ENCODE measurements around the gene MDGA2. TPM values are rescaled to one million over a fixed set of nuclear protein-coding genes. Genes with fewer than 3 reads are reported as not detected.

Gene MDGA2
- total RNA-seq, 2 experiments from 2014 or later: not detected

- CTCF ChIA-PET: no interaction called here
- no peak overlapping the region for H3K27ac Mint-ChIP-seq
- POLR2A ChIA-PET: no interaction called here
These were observed 464.1 kb downstream of the MDGA2 start for GRCh38 chr14:47211263-47211662.

GRCh38 chr14:47210099-47210498, 465.3 kb downstream of the MDGA2 start:
- no peak for ATAC-seq (ENCODE audit: poor library complexity)
- H3K27ac Mint-ChIP-seq: no peak overlapping the region
- H3K9me3 Mint-ChIP-seq: peaks cover 4% of the 10 kb centered on the region
- no peaks in the 10 kb centered on the region for H3K4me1 Mint-ChIP-seq (ENCODE audit: low read depth)
- ChIA-PET CTCF (no interaction called here), POLR2A (no interaction called here)
- H3K4me3 Mint-ChIP-seq: no peak overlapping the region
- no peaks in the 10 kb centered on the region for H3K36me3 Mint-ChIP-seq (ENCODE audit: low read depth)
- TF ChIP-seq, protein P1, sequence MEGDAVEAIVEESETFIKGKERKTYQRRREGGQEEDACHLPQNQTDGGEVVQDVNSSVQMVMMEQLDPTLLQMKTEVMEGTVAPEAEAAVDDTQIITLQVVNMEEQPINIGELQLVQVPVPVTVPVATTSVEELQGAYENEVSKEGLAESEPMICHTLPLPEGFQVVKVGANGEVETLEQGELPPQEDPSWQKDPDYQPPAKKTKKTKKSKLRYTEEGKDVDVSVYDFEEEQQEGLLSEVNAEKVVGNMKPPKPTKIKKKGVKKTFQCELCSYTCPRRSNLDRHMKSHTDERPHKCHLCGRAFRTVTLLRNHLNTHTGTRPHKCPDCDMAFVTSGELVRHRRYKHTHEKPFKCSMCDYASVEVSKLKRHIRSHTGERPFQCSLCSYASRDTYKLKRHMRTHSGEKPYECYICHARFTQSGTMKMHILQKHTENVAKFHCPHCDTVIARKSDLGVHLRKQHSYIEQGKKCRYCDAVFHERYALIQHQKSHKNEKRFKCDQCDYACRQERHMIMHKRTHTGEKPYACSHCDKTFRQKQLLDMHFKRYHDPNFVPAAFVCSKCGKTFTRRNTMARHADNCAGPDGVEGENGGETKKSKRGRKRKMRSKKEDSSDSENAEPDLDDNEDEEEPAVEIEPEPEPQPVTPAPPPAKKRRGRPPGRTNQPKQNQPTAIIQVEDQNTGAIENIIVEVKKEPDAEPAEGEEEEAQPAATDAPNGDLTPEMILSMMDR (IDR thresholded peaks at IDR 0.05): no peak
- H3K9me3 ChIP-seq (ENCODE audit: control insufficient read depth in 1 of 2, insufficient read depth in 1 of 2, low read length in 2 of 2): no peaks in the 10 kb centered on the region
- H3K4me1 ChIP-seq (ENCODE audit: insufficient read depth, low read length): no peaks in the 10 kb centered on the region
- H3K4me3 ChIP-seq (ENCODE audit: low read length): no peak overlapping the region
- no peak overlapping the region for H3K27ac ChIP-seq (ENCODE audit: low read depth in 1 of 2, low read length in 2 of 2)
- intact Hi-C loops (cut with DNase I, micrococcal nuclease): no loop called here
- H3K27me3 ChIP-seq (ENCODE audit: control insufficient read depth in 1 of 2, insufficient read depth in 2 of 2, low read length in 2 of 2): no peaks in the 10 kb centered on the region
- H3K36me3 ChIP-seq (ENCODE audit: insufficient read depth, low read length): no peaks in the 10 kb centered on the region
- no peak for DNase-seq
- no peaks in the 10 kb centered on the region for H3K27me3 Mint-ChIP-seq

More at GRCh38 chr14:47211263-47211662, 464.1 kb downstream of the MDGA2 start:
- no peak overlapping the region for H3K4me3 ChIP-seq (ENCODE audit: low read length)
- no peaks in the 10 kb centered on the region for H3K27me3 ChIP-seq (ENCODE audit: control insufficient read depth in 1 of 2, insufficient read depth in 2 of 2, low read length in 2 of 2)
- H3K27ac ChIP-seq (ENCODE audit: low read depth in 1 of 2, low read length in 2 of 2): no peak overlapping the region
- TF ChIP-seq, protein P1 (IDR thresholded peaks at IDR 0.05): no peak
- no peaks in the 10 kb centered on the region for H3K9me3 ChIP-seq (ENCODE audit: control insufficient read depth in 1 of 2, insufficient read depth in 1 of 2, low read length in 2 of 2)
- Mint-ChIP-seq H3K9me3 (peaks cover 4% of the 10 kb centered on the region), H3K4me1 (ENCODE audit: low read depth) (no peaks in the 10 kb centered on the region), H3K27me3 (no peaks in the 10 kb centered on the region), H3K36me3 (ENCODE audit: low read depth) (no peaks in the 10 kb centered on the region), H3K4me3 (no peak overlapping the region)
- no peaks in the 10 kb centered on the region for H3K36me3 ChIP-seq (ENCODE audit: insufficient read depth, low read length)
- ATAC-seq (ENCODE audit: poor library complexity) (no peak), DNase-seq (no peak)
- H3K4me1 ChIP-seq (ENCODE audit: insufficient read depth, low read length): no peaks in the 10 kb centered on the region
- intact Hi-C loops (cut with DNase I, micrococcal nuclease): no loop called here

DNA sequence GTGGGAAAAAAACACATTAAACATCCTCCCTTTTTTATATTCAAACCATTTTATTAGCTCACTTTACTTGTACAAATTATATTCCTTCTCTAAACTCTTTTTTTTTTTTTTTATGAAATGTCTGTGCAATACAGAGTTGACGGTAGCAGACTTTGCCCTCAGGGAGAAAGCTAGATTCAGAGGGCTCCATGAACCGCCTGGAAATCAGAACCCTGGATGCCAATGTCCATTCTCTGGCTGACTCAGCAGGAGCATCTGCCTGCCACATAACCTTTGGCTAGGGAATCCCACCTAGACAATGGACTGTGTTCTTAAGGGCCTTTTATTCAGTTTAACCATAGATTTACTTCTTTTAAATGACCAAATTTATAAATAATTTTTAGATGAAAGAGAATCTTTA, 467.0 kb downstream of the MDGA2 start:
- TF ChIP-seq, protein P1 (IDR thresholded peaks at IDR 0.05): no peak
- Histone ChIP-seq H3K27ac (ENCODE audit: low read depth in 1 of 2, low read length in 2 of 2) (no peak overlapping the region), H3K9me3 (ENCODE audit: control insufficient read depth in 1 of 2, insufficient read depth in 1 of 2, low read length in 2 of 2) (no peaks in the 10 kb centered on the region), H3K36me3 (ENCODE audit: insufficient read depth, low read length) (no peaks in the 10 kb centered on the region), H3K27me3 (ENCODE audit: control insufficient read depth in 1 of 2, insufficient read depth in 2 of 2, low read length in 2 of 2) (no peaks in the 10 kb centered on the region), H3K4me3 (ENCODE audit: low read length) (no peak overlapping the region), H3K4me1 (ENCODE audit: insufficient read depth, low read length) (no peaks in the 10 kb centered on the region)
- POLR2A ChIA-PET: no interaction called here
- Mint-ChIP-seq H3K27ac (no peak overlapping the region), H3K36me3 (ENCODE audit: low read depth) (no peaks in the 10 kb centered on the region), H3K9me3 (peaks cover 2% of the 10 kb centered on the region), H3K4me1 (ENCODE audit: low read depth) (no peaks in the 10 kb centered on the region), H3K27me3 (no peaks in the 10 kb centered on the region), H3K4me3 (no peak overlapping the region)
- DNase-seq (no peak), ATAC-seq (ENCODE audit: poor library complexity) (no peak)
- intact Hi-C loops (cut with DNase I, micrococcal nuclease): no loop called here
- CTCF ChIA-PET: no interaction called here

All from CD4-positive, alpha-beta T cell (primary cell).